ENCODE measurements around the gene DDX25.

DNA sequence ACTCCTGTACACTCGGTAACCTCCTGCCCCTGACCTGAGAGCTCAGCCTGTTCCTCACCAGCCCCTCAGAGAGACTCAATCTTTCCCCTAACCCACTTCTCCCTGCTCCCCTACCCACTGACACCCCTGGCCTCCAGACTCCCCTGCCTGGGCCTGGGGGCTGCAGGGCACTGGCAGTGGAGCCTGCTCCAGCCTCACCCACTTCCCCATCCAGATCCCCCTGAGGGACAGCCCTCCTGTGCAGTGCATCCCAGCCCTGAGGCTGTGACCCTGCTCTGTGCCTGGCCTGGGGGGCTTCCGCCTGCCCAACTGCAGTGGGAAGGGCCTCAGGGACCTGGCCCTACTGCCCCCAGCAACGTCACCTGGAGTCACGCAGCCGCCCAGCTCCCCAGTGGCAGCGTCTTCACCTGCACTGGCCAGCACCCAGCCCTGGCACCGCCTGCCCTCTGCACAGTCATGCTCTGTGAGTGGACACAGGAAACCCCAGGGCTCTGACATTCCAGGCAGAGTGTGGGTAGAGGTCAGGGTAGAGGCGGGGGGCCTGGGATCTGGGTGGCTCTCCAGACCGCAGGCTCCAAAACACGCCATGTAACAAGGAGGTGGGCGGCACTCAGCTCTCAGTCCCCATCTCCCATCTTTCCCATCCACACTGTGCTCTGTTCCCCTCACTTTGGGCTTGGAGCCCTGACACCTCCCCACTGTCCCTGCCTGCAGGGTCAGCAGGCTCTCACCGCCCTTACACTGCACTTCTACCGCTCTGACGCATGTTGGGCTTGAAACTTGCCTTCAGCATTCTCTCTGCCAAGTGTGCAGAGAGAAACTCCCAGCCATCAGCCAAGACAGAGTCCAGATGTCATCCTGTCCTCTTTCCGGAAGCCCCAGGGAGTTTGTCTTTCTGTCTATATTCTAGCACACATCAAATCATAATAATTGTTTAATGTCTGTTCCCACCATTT lies 46.7 kb downstream of the DDX25 start:
- TF ChIP-seq, protein P1, sequence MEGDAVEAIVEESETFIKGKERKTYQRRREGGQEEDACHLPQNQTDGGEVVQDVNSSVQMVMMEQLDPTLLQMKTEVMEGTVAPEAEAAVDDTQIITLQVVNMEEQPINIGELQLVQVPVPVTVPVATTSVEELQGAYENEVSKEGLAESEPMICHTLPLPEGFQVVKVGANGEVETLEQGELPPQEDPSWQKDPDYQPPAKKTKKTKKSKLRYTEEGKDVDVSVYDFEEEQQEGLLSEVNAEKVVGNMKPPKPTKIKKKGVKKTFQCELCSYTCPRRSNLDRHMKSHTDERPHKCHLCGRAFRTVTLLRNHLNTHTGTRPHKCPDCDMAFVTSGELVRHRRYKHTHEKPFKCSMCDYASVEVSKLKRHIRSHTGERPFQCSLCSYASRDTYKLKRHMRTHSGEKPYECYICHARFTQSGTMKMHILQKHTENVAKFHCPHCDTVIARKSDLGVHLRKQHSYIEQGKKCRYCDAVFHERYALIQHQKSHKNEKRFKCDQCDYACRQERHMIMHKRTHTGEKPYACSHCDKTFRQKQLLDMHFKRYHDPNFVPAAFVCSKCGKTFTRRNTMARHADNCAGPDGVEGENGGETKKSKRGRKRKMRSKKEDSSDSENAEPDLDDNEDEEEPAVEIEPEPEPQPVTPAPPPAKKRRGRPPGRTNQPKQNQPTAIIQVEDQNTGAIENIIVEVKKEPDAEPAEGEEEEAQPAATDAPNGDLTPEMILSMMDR (IDR thresholded peaks at IDR 0.05; ENCODE audit: low read depth, low read length, poor library complexity, severe bottlenecking): no peak
- TF ChIP-seq EZH2phosphoT487 (IDR thresholded peaks at IDR 0.05; ENCODE audit: borderline replicate concordance, low read length): no peak
